Activated CD8-positive, alpha-beta memory T cell treated with anti-CD3 and anti-CD28 coated beads, Interleukin-2, amount 50 U/mL, for 1 hour (primary cell): ENCODE results near the gene INSM2.

Experiments
- DNase-seq: peaks from one replicate; pipeline ENCODE4 v3.0.0-alpha.2; 2020; ENCODE audit errors: extremely low read depth

INSM2 gene

GRCh38 chr14:35543006-35543405 lies 9.0 kb downstream of the INSM2 start:
- DNase-seq: no peak

GRCh38 chr14:35549551-35549950 lies 15.6 kb downstream of the INSM2 start:
- no peak for DNase-seq

GRCh38 chr14:35551081-35551480 lies 17.1 kb downstream of the INSM2 start:
- no peak for DNase-seq

- no peak for DNase-seq
These were observed 19.8 kb downstream of the INSM2 start for GRCh38 chr14:35553808-35554207.

GRCh38 chr14:35556548-35556947 lies 22.6 kb downstream of the INSM2 start:
- DNase-seq: no peak

GRCh38 chr14:35557221-35557747 lies 23.3 kb downstream of the INSM2 start:
- DNase-seq: no peak

- no peak for DNase-seq
These were observed 24.7 kb downstream of the INSM2 start for GRCh38 chr14:35558680-35559079.

- DNase-seq: no peak
These were observed 32.0 kb downstream of the INSM2 start for GRCh38 chr14:35565871-35566464.

GRCh38 chr14:35571598-35571997 lies 37.6 kb downstream of the INSM2 start:
- no peak for DNase-seq

- no peak for DNase-seq
These were observed 39.9 kb downstream of the INSM2 start for GRCh38 chr14:35573911-35574310.

GRCh38 chr14:35576260-35576659 lies 42.3 kb downstream of the INSM2 start:
- DNase-seq: no peak

- DNase-seq: no peak
These were observed 42.9 kb downstream of the INSM2 start for GRCh38 chr14:35576856-35577255.

GRCh38 chr14:35578135-35578534 lies 44.2 kb downstream of the INSM2 start:
- no peak for DNase-seq

- no peak for DNase-seq
These were observed 44.7 kb downstream of the INSM2 start for GRCh38 chr14:35578639-35579038.
